ENCODE results near the gene DPAGT1.

The DPAGT1 gene

GRCh38 chr11:119101759-119102423 lies at the start of gene DPAGT1:
DPAGT1 (minus strand) TSS chr11:119101853; CDS start chr11:119101655, 198 bp downstream.
- Histone ChIP-seq H3K27me3 (no peaks in the 10 kb centered on the region), H3K36me3 (no peaks in the 10 kb centered on the region), H3K4me3 (ENCODE audit: low read depth in 1 of 2, low read length in 1 of 2) (peak within 1 kb of the TSS; percentile 77 to 79), H3K27ac (peak within 1 kb of the TSS; percentile 81), H3K4me1 (ENCODE audit: control insufficient read depth in 1 of 2, insufficient read depth in 1 of 2, low read depth in 1 of 2, low read length in 1 of 2) (peaks cover 43 to 45% of the 10 kb centered on the region in 2 experiments), H3K9me3 (no peaks in the 10 kb centered on the region)
- peak; percentile 22 for TF ChIP-seq CTCF (IDR thresholded peaks at IDR 0.05)

- Histone ChIP-seq H3K36me3 (no peaks in the 10 kb centered on the region), H3K4me3 (ENCODE audit: low read depth in 1 of 2, low read length in 1 of 2) (peak overlapping the region in 1 of 2 experiments; percentile 62), H3K4me1 (ENCODE audit: control insufficient read depth in 1 of 2, insufficient read depth in 1 of 2, low read depth in 1 of 2, low read length in 1 of 2) (peaks cover 10 to 19% of the 10 kb centered on the region in 2 experiments), H3K27me3 (peaks cover 98% of the 10 kb centered on the region), H3K9me3 (no peaks in the 10 kb centered on the region), H3K27ac (no peak overlapping the region)
- no peak for TF ChIP-seq CTCF (IDR thresholded peaks at IDR 0.05)
Observed at GRCh38 chr11:119149786-119150275, 48.2 kb upstream of the DPAGT1 start.

GRCh38 chr11:119149018-119149785 lies 47.5 kb upstream of the DPAGT1 start, which contains the start of gene ABCG4:
ABCG4 (plus strand) TSS chr11:119149052; CDS start chr11:119149966, 914 bp downstream.
- peaks cover 10 to 21% of the 10 kb centered on the region in 2 experiments for H3K4me1 ChIP-seq (ENCODE audit: control insufficient read depth in 1 of 2, insufficient read depth in 1 of 2, low read depth in 1 of 2, low read length in 1 of 2)
- peak within 1 kb of the TSS; percentile 52 to 62 for H3K4me3 ChIP-seq (ENCODE audit: low read depth in 1 of 2, low read length in 1 of 2)
- TF ChIP-seq CTCF (IDR thresholded peaks at IDR 0.05), result no peak
- H3K9me3 ChIP-seq, result no peaks in the 10 kb centered on the region
- no peak within 1 kb of the TSS for H3K27ac ChIP-seq
- no peaks in the 10 kb centered on the region for H3K36me3 ChIP-seq
- H3K27me3 ChIP-seq, result peaks cover 92% of the 10 kb centered on the region

GRCh38 chr11:119148720-119149017 lies 47.0 kb upstream of the DPAGT1 start:
- TF ChIP-seq CTCF (IDR thresholded peaks at IDR 0.05), result no peak
- Histone ChIP-seq H3K4me1 (ENCODE audit: control insufficient read depth in 1 of 2, insufficient read depth in 1 of 2, low read depth in 1 of 2, low read length in 1 of 2) (peaks cover 10 to 21% of the 10 kb centered on the region in 2 experiments), H3K27ac (no peak overlapping the region), H3K9me3 (no peaks in the 10 kb centered on the region), H3K36me3 (no peaks in the 10 kb centered on the region), H3K27me3 (peaks cover 87% of the 10 kb centered on the region), H3K4me3 (ENCODE audit: low read depth in 1 of 2, low read length in 1 of 2) (peak overlapping the region; percentile 52 to 62)

GRCh38 chr11:119147604-119148333 lies 46.1 kb upstream of the DPAGT1 start:
- Histone ChIP-seq H3K4me1 (ENCODE audit: control insufficient read depth in 1 of 2, insufficient read depth in 1 of 2, low read depth in 1 of 2, low read length in 1 of 2) (peaks cover 10 to 26% of the 10 kb centered on the region in 2 experiments), H3K27ac (no peak overlapping the region), H3K9me3 (no peaks in the 10 kb centered on the region), H3K4me3 (ENCODE audit: low read depth in 1 of 2, low read length in 1 of 2) (no peak overlapping the region), H3K27me3 (peaks cover 78% of the 10 kb centered on the region), H3K36me3 (no peaks in the 10 kb centered on the region)
- TF ChIP-seq CTCF (IDR thresholded peaks at IDR 0.05), result no peak
